ENCODE results near the gene ENKD1.

DNA sequence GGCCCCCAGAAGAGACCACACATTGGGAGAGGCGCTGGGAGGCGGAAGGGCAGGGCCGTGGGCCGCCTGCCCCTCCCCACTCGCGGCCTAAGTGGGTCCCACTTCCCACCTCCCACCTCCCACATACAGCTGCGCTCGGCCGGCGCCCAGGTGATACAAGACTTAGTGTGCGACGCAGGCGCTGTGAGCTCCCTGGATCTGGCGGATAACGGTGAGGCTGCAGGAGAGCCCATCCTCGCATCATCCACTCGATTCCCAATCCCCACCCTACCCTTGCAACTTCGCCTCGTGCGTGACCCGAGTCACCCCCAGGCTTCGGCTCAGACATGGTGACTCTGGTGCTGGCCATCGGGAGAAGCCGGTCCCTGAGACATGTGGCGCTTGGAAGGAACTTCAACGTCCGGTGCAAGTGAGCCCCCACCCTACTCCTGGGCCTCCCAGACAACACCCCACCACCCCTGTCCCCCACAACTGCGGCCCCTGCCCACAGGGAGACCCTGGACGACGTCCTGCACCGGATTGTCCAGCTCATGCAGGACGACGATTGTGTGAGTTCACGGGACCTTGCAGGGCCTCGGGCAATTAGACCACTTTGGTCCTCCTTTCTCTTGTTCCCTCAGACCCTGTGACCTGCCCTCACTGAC, 17.7 kb downstream of the ENKD1 start:
- TF ChIP-seq, protein P1, sequence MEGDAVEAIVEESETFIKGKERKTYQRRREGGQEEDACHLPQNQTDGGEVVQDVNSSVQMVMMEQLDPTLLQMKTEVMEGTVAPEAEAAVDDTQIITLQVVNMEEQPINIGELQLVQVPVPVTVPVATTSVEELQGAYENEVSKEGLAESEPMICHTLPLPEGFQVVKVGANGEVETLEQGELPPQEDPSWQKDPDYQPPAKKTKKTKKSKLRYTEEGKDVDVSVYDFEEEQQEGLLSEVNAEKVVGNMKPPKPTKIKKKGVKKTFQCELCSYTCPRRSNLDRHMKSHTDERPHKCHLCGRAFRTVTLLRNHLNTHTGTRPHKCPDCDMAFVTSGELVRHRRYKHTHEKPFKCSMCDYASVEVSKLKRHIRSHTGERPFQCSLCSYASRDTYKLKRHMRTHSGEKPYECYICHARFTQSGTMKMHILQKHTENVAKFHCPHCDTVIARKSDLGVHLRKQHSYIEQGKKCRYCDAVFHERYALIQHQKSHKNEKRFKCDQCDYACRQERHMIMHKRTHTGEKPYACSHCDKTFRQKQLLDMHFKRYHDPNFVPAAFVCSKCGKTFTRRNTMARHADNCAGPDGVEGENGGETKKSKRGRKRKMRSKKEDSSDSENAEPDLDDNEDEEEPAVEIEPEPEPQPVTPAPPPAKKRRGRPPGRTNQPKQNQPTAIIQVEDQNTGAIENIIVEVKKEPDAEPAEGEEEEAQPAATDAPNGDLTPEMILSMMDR (IDR thresholded peaks at IDR 0.05) = no peak
- TF ChIP-seq POLR2A (IDR thresholded peaks at IDR 0.05) = no peak
